Neuronal stem cell (in vitro differentiated cells): ENCODE data around the gene SEH1L.

Experiments used
- DNase-seq: peaks from one replicate; pipeline ENCODE4 v3.0.0-alpha.2; 2013; ENCODE audit warnings: low spot score
- H2AFZ ChIP-seq: one replicate; pipeline ENCODE4 v1.6.1; 2013; ENCODE audit warnings: mild to moderate bottlenecking, low read length, inconsistent platforms
- H2AK5ac ChIP-seq: 2 replicates; pipeline ENCODE4 v1.6.1; 2013; ENCODE audit warnings: low read depth, mild to moderate bottlenecking, inconsistent platforms, low read length, moderate library complexity, mixed read lengths
- H2BK120ac ChIP-seq: 2 replicates; pipeline ENCODE4 v1.6.1; 2013; ENCODE audit warnings: low read depth, mild to moderate bottlenecking, inconsistent platforms, low read length, moderate library complexity, mixed read lengths
- H2BK12ac ChIP-seq: one replicate; pipeline ENCODE4 v1.6.1; 2013; ENCODE audit warnings: low read length, inconsistent platforms
- H2BK15ac ChIP-seq: 2 replicates; pipeline ENCODE4 v1.6.1; 2013; ENCODE audit warnings: mild to moderate bottlenecking, low read length, inconsistent platforms, mixed read lengths
- H2BK5ac ChIP-seq: one replicate; pipeline ENCODE4 v1.6.1; 2013; ENCODE audit warnings: inconsistent platforms, mild to moderate bottlenecking, low read length, moderate library complexity
- H3K14ac ChIP-seq: one replicate; pipeline ENCODE4 v1.6.1; 2013; ENCODE audit warnings: low read length, inconsistent platforms
- H3K18ac ChIP-seq: 2 replicates; pipeline ENCODE4 v1.6.1; 2013; ENCODE audit warnings: low read length, inconsistent platforms
- H3K23ac ChIP-seq: 2 replicates; pipeline ENCODE4 v1.6.1; 2013; ENCODE audit warnings: low read depth, mild to moderate bottlenecking, mixed read lengths, low read length, inconsistent platforms; ENCODE audit not compliant: poor library complexity
- H3K27ac ChIP-seq: replicated peaks from 3 replicates; pipeline ENCODE4 v1.5.1; 2013; ENCODE audit warnings: low read length, inconsistent platforms
- H3K27me3 ChIP-seq, 3 experiments: 2 replicates each; pipeline ENCODE4 v1.6.1; 2013; ENCODE audit warnings: low read length in 3 of 3, mild to moderate bottlenecking in 2 of 3, inconsistent platforms in 1 of 3, low read depth in 1 of 3, mixed read lengths in 1 of 3, moderate library complexity in 1 of 3; ENCODE audit not compliant: control insufficient read depth in 3 of 3, insufficient read depth in 3 of 3
- H3K36me3 ChIP-seq, 2 donors: replicated peaks in 1 of 2; 2 replicates each; pipeline ENCODE4 v1.6.1; 2013; ENCODE audit warnings: low read length in 2 of 2; ENCODE audit not compliant: control insufficient read depth in 2 of 2, insufficient read depth in 2 of 2
- H3K4ac ChIP-seq: 2 replicates; pipeline ENCODE4 v1.6.1; 2013; ENCODE audit warnings: inconsistent platforms, mild to moderate bottlenecking, low read length, moderate library complexity
- H3K4me1 ChIP-seq, 2 donors: 1 replicate in 1 of 2; 2 replicates in 1 of 2; pipeline ENCODE4 v1.6.1; 2013; ENCODE audit warnings: low read length in 2 of 2, low read depth in 1 of 2; ENCODE audit not compliant: control insufficient read depth in 2 of 2, insufficient read depth in 1 of 2
- H3K4me2 ChIP-seq: one replicate; pipeline ENCODE4 v1.6.1; 2013; ENCODE audit warnings: mild to moderate bottlenecking, low read length, inconsistent platforms; ENCODE audit not compliant: insufficient read depth, poor library complexity, severe bottlenecking
- H3K4me3 ChIP-seq, 2 donors: 2 replicates each; pipeline ENCODE4 v1.5.1; 2013; ENCODE audit warnings: low read length in 2 of 2, mild to moderate bottlenecking in 2 of 2, inconsistent platforms in 1 of 2, moderate library complexity in 1 of 2
- H3K79me1 ChIP-seq: one replicate; pipeline ENCODE4 v1.6.1; 2013; ENCODE audit warnings: low read depth, mild to moderate bottlenecking, inconsistent platforms, low read length, moderate library complexity
- H3K9ac ChIP-seq: one replicate; pipeline ENCODE4 v1.6.1; 2013; ENCODE audit warnings: mild to moderate bottlenecking, low read depth, low read length, inconsistent platforms; ENCODE audit not compliant: poor library complexity
- H3K9me3 ChIP-seq, 2 donors: replicated peaks in 1 of 2; 2 replicates each; pipeline versions ENCODE3 to v1.6.1; 2013; ENCODE audit warnings: low read length in 2 of 2, mild to moderate bottlenecking in 2 of 2, inconsistent platforms in 1 of 2, low read depth in 1 of 2, mixed read lengths in 1 of 2, moderate library complexity in 1 of 2; ENCODE audit not compliant: control insufficient read depth in 2 of 2, insufficient read depth in 1 of 2
- H4K8ac ChIP-seq: one replicate; pipeline ENCODE4 v1.6.1; 2013; ENCODE audit warnings: low read depth, mild to moderate bottlenecking, inconsistent platforms, low read length, moderate library complexity
- H4K91ac ChIP-seq: one replicate; pipeline ENCODE4 v1.6.1; 2013; ENCODE audit warnings: low read length, low read depth, mild to moderate bottlenecking, inconsistent platforms; ENCODE audit not compliant: poor library complexity
- WGBS, 2 donors: extraction: QIAGEN DNeasy Blood & Tissue Kit; methylation state at CpG; one replicate each; pipeline ENCODE4 v1.1.7; 2013; ENCODE audit warnings: missing lambda C conversion rate in 2 of 2, mixed read lengths in 1 of 2; ENCODE audit not compliant: insufficient read length in 2 of 2, insufficient replicate concordance in 1 of 2; ENCODE audit errors: extremely low coverage in 2 of 2; 5-methylcytosine and 5-hydroxymethylcytosine counted together

SEH1L gene

DNA sequence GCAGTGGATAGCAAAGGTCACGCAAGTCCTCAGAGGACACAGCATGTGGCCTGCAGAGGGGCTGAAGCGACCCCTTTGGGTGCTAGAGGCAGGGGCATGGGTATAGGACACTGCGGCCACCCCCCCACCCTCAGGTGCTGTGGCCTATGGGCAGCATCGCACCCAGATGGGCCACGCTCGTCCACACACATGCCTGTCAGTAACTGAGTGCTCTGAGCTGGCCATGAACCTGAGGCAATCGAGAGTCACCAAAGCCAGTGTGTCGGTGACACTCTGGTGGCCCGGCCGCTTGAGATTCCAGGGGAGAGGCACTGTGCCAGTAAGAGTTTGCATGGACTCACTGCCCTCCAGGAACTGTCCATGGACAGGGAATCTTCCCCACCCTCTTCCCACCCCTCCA, 41.0 kb upstream of the SEH1L start:
- Histone ChIP-seq H3K36me3 (no peaks in the 10 kb centered on the region), H3K14ac (peak overlapping the region; percentile 39), H3K4ac (no peak overlapping the region), H3K4me2 (no peak overlapping the region), H3K27me3 (peaks cover 0 to 2% (median 0%) of the 10 kb centered on the region in 3 experiments), H3K79me1 (no peaks in the 10 kb centered on the region), H4K91ac (no peak overlapping the region), H3K4me3 (no peak overlapping the region), H2AK5ac (peak overlapping the region; percentile 81), H3K23ac (no peak overlapping the region), H3K18ac (peak overlapping the region; percentile 38), H3K9ac (no peak overlapping the region), H3K27ac (no peak overlapping the region), H3K9me3 (peaks cover 0 to 3% of the 10 kb centered on the region in 2 donors), H3K4me1 (peaks cover 3 to 16% of the 10 kb centered on the region in 2 donors), H2BK5ac (no peak overlapping the region), H2BK15ac (peak overlapping the region; percentile 90), H2AFZ (peak overlapping the region; percentile 80), H2BK120ac (no peak overlapping the region), H2BK12ac (no peak overlapping the region), H4K8ac (no peak overlapping the region)
- no peak for DNase-seq
- no CpG with 5 or more reads among the region's 10 CpGs for WGBS, 2 donors

DNA sequence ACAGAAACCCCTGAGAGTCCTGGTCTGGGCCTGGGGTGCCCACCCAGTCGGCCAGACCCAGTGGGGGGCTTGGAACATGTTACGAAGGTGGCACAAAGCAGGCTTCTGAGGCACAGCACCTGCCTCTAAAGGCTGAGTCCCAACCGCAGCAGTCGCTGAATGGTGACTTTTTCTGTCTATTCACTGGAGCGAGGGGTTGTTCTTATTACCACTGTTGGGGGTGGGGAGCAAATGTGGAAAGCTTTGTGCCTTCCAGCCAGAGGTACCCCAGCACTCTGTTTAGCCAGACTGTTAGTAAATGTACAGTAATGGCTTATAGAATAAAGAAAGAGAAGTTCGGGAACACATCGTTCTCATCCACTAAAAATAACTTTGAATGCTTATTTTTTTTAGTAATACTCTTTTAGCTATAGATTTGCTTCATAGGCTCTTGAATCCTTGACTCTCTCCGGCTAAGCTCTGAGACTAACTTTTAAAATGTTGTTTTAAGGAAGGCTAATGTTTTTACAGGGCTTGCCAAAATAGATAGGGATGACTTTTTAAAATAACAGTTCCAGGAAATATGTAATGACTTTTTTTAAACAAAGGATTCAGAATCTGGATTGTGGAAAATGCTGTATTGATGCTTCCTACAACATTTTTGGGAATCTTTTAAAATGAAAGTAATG, 40.4 kb upstream of the SEH1L start:
- peak overlapping the region; percentile 80 for H2AFZ ChIP-seq
- peak overlapping the region; percentile 90 for H2BK15ac ChIP-seq
- no peak overlapping the region for H3K4ac ChIP-seq
- peaks cover 0 to 2% (median 0%) of the 10 kb centered on the region in 3 experiments for H3K27me3 ChIP-seq
- no peaks in the 10 kb centered on the region for H3K36me3 ChIP-seq
- H4K8ac ChIP-seq = no peak overlapping the region
- H3K23ac ChIP-seq = no peak overlapping the region
- DNase-seq = no peak
- H3K18ac ChIP-seq = peak overlapping the region; percentile 38
- H3K9me3 ChIP-seq = peaks cover 0 to 2% of the 10 kb centered on the region in 2 donors
- H3K27ac ChIP-seq = no peak overlapping the region
- no peak overlapping the region for H2AK5ac ChIP-seq
- H3K9ac ChIP-seq = no peak overlapping the region
- H2BK12ac ChIP-seq = no peak overlapping the region
- no CpG with 5 or more reads among the region's 8 CpGs for WGBS, 2 donors
- no peaks in the 10 kb centered on the region for H3K79me1 ChIP-seq
- H4K91ac ChIP-seq = no peak overlapping the region
- peaks cover 3 to 16% of the 10 kb centered on the region in 2 donors for H3K4me1 ChIP-seq
- H3K14ac ChIP-seq = no peak overlapping the region
- no peak overlapping the region for H3K4me3 ChIP-seq
- no peak overlapping the region for H2BK5ac ChIP-seq
- H2BK120ac ChIP-seq = no peak overlapping the region
- H3K4me2 ChIP-seq = no peak overlapping the region

DNA sequence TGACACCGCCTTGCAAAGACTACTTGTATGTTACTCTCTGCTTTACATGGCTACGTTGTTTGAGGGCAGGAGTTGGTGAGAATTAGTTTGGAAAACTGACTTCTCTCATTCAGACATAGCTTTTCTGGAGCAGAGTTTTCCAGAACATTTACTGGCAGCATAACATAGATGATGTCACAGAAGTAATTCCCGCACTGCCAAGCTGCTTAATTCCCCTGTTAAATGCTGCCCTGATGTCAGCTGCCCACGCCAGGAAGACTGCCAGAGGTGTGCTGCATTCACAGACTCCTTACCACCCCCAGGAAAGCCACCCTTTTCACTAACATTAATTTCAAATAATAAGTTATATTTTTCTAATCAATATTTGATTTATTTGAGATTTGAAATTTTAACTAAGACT, 39.1 kb upstream of the SEH1L start:
- Histone ChIP-seq H2BK5ac (no peak overlapping the region), H3K4ac (no peak overlapping the region), H3K9me3 (peaks cover 0 to 2% of the 10 kb centered on the region in 2 donors), H4K91ac (no peak overlapping the region), H4K8ac (no peak overlapping the region), H2AK5ac (no peak overlapping the region), H3K23ac (no peak overlapping the region), H2BK15ac (no peak overlapping the region), H3K27me3 (peaks cover 0 to 2% (median 0%) of the 10 kb centered on the region in 3 experiments), H2BK12ac (no peak overlapping the region), H3K4me2 (no peak overlapping the region), H3K4me1 (peaks cover 3 to 8% of the 10 kb centered on the region in 2 donors), H3K14ac (no peak overlapping the region), H3K18ac (no peak overlapping the region), H3K27ac (no peak overlapping the region), H3K36me3 (no peaks in the 10 kb centered on the region), H2AFZ (peak overlapping the region; percentile 9), H3K4me3 (no peak overlapping the region), H2BK120ac (no peak overlapping the region), H3K9ac (no peak overlapping the region), H3K79me1 (no peaks in the 10 kb centered on the region)
- no peak for DNase-seq
- no CpG with 5 or more reads among the region's 4 CpGs for WGBS, 2 donors

DNA sequence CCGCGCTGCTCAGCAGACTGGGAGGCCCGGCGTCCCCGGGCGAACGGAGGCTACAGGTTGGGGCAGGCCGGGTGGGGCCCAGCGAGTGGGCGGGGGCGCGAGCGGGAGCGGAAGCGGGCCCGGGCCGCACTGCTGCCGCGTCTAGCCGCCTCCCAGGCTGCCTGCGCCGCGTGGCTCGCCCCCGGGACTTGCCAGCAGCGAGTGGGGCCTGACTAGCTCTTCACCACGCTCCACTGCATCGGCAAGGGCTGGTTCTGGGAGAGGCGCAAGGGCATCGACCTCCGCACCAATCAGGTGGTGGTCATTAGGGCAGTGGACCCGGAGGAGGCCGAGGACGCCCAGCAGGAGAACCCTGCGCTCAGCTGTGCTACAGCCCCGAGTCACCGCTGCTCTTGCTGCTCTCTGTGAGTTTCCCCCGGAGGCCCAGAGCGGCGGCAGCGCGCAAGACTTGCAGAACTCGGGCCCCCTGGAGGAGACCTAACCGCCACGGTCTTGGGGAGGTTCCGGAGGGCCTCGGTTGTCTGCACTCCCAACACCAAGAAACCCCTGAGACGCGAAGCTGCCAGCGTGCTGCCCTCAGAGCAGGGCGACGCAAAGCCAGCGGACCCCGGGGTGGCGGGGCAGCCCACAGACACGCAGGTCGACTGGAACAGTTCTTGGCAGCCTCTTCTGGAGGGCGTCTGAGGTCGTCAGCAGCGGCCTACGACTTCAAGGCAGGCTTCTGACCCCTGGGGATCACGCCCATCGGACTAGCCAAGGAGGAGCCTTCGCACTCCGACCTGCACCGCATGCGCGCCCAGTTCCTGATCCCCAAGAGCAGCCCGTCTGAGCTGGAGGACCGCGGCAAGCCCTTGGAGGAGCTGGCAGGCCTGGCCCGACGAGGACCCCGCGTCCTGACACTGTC, 36.5 kb upstream of the SEH1L start:
- DNase-seq = no peak
- no CpG with 5 or more reads among the region's 75 CpGs for WGBS, 2 donors

More for the DNA sequence above, 36.5 kb upstream of the SEH1L start:
- Histone ChIP-seq H3K4ac (no peak overlapping the region), H2BK5ac (no peak overlapping the region), H2BK15ac (peak overlapping the region; percentile 9), H3K27me3 (no peaks in the 10 kb centered on the region), H3K14ac (peak overlapping the region; percentile 89), H3K18ac (peak overlapping the region; percentile 71), H3K36me3 (no peaks in the 10 kb centered on the region), H2BK120ac (no peak overlapping the region), H3K9me3 (peaks cover 0 to 2% of the 10 kb centered on the region in 2 donors), H3K23ac (peak overlapping the region; percentile 11), H2AFZ (peak overlapping the region; percentile 24), H3K4me2 (no peak overlapping the region), H4K91ac (no peak overlapping the region), H2AK5ac (peak overlapping the region; percentile 71), H3K4me1 (peaks cover 3% of the 10 kb centered on the region in 2 donors), H3K79me1 (no peaks in the 10 kb centered on the region), H4K8ac (peak overlapping the region; percentile 43), H2BK12ac (peak overlapping the region; percentile 24), H3K27ac (no peak overlapping the region), H3K9ac (peak overlapping the region; percentile 44), H3K4me3 (no peak overlapping the region)
